Embryonic facial prominence (tissue), 1 donor: ENCODE data around the gene WDFY4.

Source experiments
- DNase-seq: peaks from one replicate; pipeline ENCODE4 v3.0.0-alpha.2; 2016; ENCODE audit errors: extremely low spot score

The WDFY4 gene

GRCh38 chr10:48879451-48879850 is 194.8 kb downstream of the WDFY4 start:
- DNase-seq, result no peak

GRCh38 chr10:48880016-48880705 is 195.5 kb downstream of the WDFY4 start:
- no peak for DNase-seq

- no peak for DNase-seq
Measured at GRCh38 chr10:48881937-48882336, 197.3 kb downstream of the WDFY4 start.

GRCh38 chr10:48882881-48883280 is 198.2 kb downstream of the WDFY4 start:
- no peak for DNase-seq

GRCh38 chr10:48883701-48884100 is 199.0 kb downstream of the WDFY4 start:
- no peak for DNase-seq

GRCh38 chr10:48884179-48885045 is 199.7 kb downstream of the WDFY4 start:
- no peak for DNase-seq

GRCh38 chr10:48885376-48885775 is 200.7 kb downstream of the WDFY4 start:
- no peak for DNase-seq

GRCh38 chr10:48887982-48888381 is 203.3 kb downstream of the WDFY4 start:
- DNase-seq, result no peak

- DNase-seq, result no peak
Measured at GRCh38 chr10:48890888-48891850, 206.5 kb downstream of the WDFY4 start.

- DNase-seq, result no peak
Measured at GRCh38 chr10:48894911-48895802, 210.5 kb downstream of the WDFY4 start.

- DNase-seq, result no peak
Measured at GRCh38 chr10:48895803-48896195, 211.1 kb downstream of the WDFY4 start.

GRCh38 chr10:48896756-48897440 is 212.2 kb downstream of the WDFY4 start:
- no peak for DNase-seq

GRCh38 chr10:48897441-48897790 is 212.7 kb downstream of the WDFY4 start:
- no peak for DNase-seq

- no peak for DNase-seq
Measured at GRCh38 chr10:48898426-48898825, 213.8 kb downstream of the WDFY4 start.

GRCh38 chr10:48899781-48900180 is 215.1 kb downstream of the WDFY4 start:
- no peak for DNase-seq

GRCh38 chr10:48900371-48900801 is 215.7 kb downstream of the WDFY4 start:
- DNase-seq, result no peak

GRCh38 chr10:48901319-48901718 is 216.6 kb downstream of the WDFY4 start:
- DNase-seq, result no peak

- no peak for DNase-seq
Measured at GRCh38 chr10:48902096-48902495, 217.4 kb downstream of the WDFY4 start.

GRCh38 chr10:48903151-48903550 is 218.5 kb downstream of the WDFY4 start:
- no peak for DNase-seq

GRCh38 chr10:48904861-48905260 is 220.2 kb downstream of the WDFY4 start:
- no peak for DNase-seq
